ENCODE results near the gene LARGE2. TPM values are rescaled to one million over a fixed set of nuclear protein-coding genes. Genes with fewer than 3 reads are reported as not detected.
A peak's percentile ranks its signal among the peaks of the same experiment; 100 is the strongest.
"Not testable (repeated sequence)": the region's sequence is repeated elsewhere in the genome, so short reads cannot be mapped to it uniquely, and the experiment has no call there.

The LARGE2 gene
- polyA plus RNA-seq, 3 donors from 2014 or later, result 0.96 TPM; not detected in 2

GRCh38 chr11:45900916-45901617 lies 21.4 kb upstream of the LARGE2 start:
- peak overlapping the region; percentile 48 to 75 (median 72) for H3K4me3 Mint-ChIP-seq
- H3K27ac Mint-ChIP-seq, result peak overlapping the region in 2 of 6 donors; percentile 32 to 35
- peaks cover 2 to 11% of the 10 kb centered on the region in 2 donors for H3K4me1 Mint-ChIP-seq
- DNase-seq, result no peak
- H3K27me3 Mint-ChIP-seq (ENCODE audit: low read depth in 3 of 3), result peaks cover 6 to 14% (median 13%) of the 10 kb centered on the region in 3 donors
- no peaks in the 10 kb centered on the region for H3K9me3 Mint-ChIP-seq
- H3K36me3 Mint-ChIP-seq, result no peaks in the 10 kb centered on the region

GRCh38 chr11:45901626-45902025 lies 20.8 kb upstream of the LARGE2 start:
- Mint-ChIP-seq H3K27ac (no peak overlapping the region), H3K36me3 (no peaks in the 10 kb centered on the region)
- no peak for DNase-seq

GRCh38 chr11:45902452-45903380 lies 19.7 kb upstream of the LARGE2 start:
- Mint-ChIP-seq H3K9me3 (no peaks in the 10 kb centered on the region), H3K36me3 (no peaks in the 10 kb centered on the region), H3K27ac (no peak overlapping the region), H3K4me3 (no peak overlapping the region), H3K4me1 (peaks cover 13 to 19% of the 10 kb centered on the region in 2 donors), H3K27me3 (ENCODE audit: low read depth in 3 of 3) (peaks cover 4 to 14% (median 12%) of the 10 kb centered on the region in 3 donors)
- no peak for DNase-seq

More at GRCh38 chr11:45901626-45902025, 20.8 kb upstream of the LARGE2 start:
- peaks cover 7 to 17% of the 10 kb centered on the region in 2 donors for H3K4me1 Mint-ChIP-seq
- H3K4me3 Mint-ChIP-seq, result peak overlapping the region in 4 of 5 donors; percentile 9 to 47 (median 20)
- peaks cover 6 to 15% (median 14%) of the 10 kb centered on the region in 3 donors for H3K27me3 Mint-ChIP-seq (ENCODE audit: low read depth in 3 of 3)
- H3K9me3 Mint-ChIP-seq, result no peaks in the 10 kb centered on the region

GRCh38 chr11:45904309-45904915 lies 18.0 kb upstream of the LARGE2 start:
- H3K27ac Mint-ChIP-seq, result peak overlapping the region in 2 of 6 donors; percentile 9 to 14
- peaks cover 13 to 16% of the 10 kb centered on the region in 2 donors for H3K4me1 Mint-ChIP-seq
- no peaks in the 10 kb centered on the region for H3K9me3 Mint-ChIP-seq
- H3K4me3 Mint-ChIP-seq, result no peak overlapping the region
- peaks cover 7 to 14% (median 7%) of the 10 kb centered on the region in 3 donors for H3K27me3 Mint-ChIP-seq (ENCODE audit: low read depth in 3 of 3)
- no peaks in the 10 kb centered on the region for H3K36me3 Mint-ChIP-seq
- no peak for DNase-seq

- Mint-ChIP-seq H3K9me3 (no peaks in the 10 kb centered on the region), H3K4me3 (no peak overlapping the region), H3K27me3 (ENCODE audit: low read depth in 3 of 3) (peaks cover 7 to 14% (median 7%) of the 10 kb centered on the region in 3 donors), H3K4me1 (peaks cover 13 to 16% of the 10 kb centered on the region in 2 donors), H3K27ac (no peak overlapping the region), H3K36me3 (no peaks in the 10 kb centered on the region)
- DNase-seq, result no peak
Observed at GRCh38 chr11:45905095-45905494, 17.4 kb upstream of the LARGE2 start.

GRCh38 chr11:45905576-45905975 lies 16.9 kb upstream of the LARGE2 start:
- H3K4me1 Mint-ChIP-seq, result peaks cover 13 to 15% of the 10 kb centered on the region in 2 donors
- not testable (repeated sequence) for DNase-seq, H3K27ac Mint-ChIP-seq, H3K36me3 Mint-ChIP-seq, H3K9me3 Mint-ChIP-seq, H3K4me3 Mint-ChIP-seq
- H3K27me3 Mint-ChIP-seq (ENCODE audit: low read depth in 3 of 3), result peaks cover 5 to 13% (median 7%) of the 10 kb centered on the region in 3 donors

- H3K36me3 Mint-ChIP-seq, result peaks cover 0 to 5% (median 0%) of the 10 kb centered on the region in 3 donors
- H3K4me1 Mint-ChIP-seq, result peaks cover 13 to 15% of the 10 kb centered on the region in 2 donors
- H3K27ac Mint-ChIP-seq, result peak overlapping the region in 5 of 6 donors; percentile 37 to 76 (median 50)
- no peak overlapping the region for H3K4me3 Mint-ChIP-seq
- DNase-seq, result peak in 2 of 3 donors; percentile 33 to 41
- H3K9me3 Mint-ChIP-seq, result no peaks in the 10 kb centered on the region
- H3K27me3 Mint-ChIP-seq (ENCODE audit: low read depth in 3 of 3), result peaks cover 4 to 8% (median 7%) of the 10 kb centered on the region in 3 donors
Observed at GRCh38 chr11:45906096-45906682, 16.3 kb upstream of the LARGE2 start.

GRCh38 chr11:45906965-45907611 lies 15.4 kb upstream of the LARGE2 start, which contains the start of gene FREY1:
FREY1 (minus strand) TSS chr11:45907271; CDS start chr11:45907245, 26 bp downstream.
- Mint-ChIP-seq H3K27me3 (ENCODE audit: low read depth in 3 of 3) (peaks cover 2 to 7% (median 4%) of the 10 kb centered on the region in 3 donors), H3K9me3 (no peaks in the 10 kb centered on the region), H3K27ac (peak within 1 kb of the TSS in 5 of 6 donors; percentile 37 to 76 (median 50)), H3K4me1 (peaks cover 13 to 15% of the 10 kb centered on the region in 2 donors), H3K36me3 (peaks cover 0 to 9% (median 0%) of the 10 kb centered on the region in 3 donors), H3K4me3 (no peak within 1 kb of the TSS)
- no peak for DNase-seq

- DNase-seq, result no peak
- H3K4me1 Mint-ChIP-seq, result peaks cover 13 to 15% of the 10 kb centered on the region in 2 donors
- H3K27me3 Mint-ChIP-seq (ENCODE audit: low read depth in 3 of 3), result peaks cover 2 to 4% (median 4%) of the 10 kb centered on the region in 3 donors
- H3K27ac Mint-ChIP-seq, result no peak overlapping the region
- peaks cover 0 to 9% (median 0%) of the 10 kb centered on the region in 3 donors for H3K36me3 Mint-ChIP-seq
- H3K9me3 Mint-ChIP-seq, result no peaks in the 10 kb centered on the region
- no peak overlapping the region for H3K4me3 Mint-ChIP-seq
Observed at GRCh38 chr11:45907911-45908370, 14.5 kb upstream of the LARGE2 start.

GRCh38 chr11:45909594-45910475 lies 12.6 kb upstream of the LARGE2 start:
- H3K36me3 Mint-ChIP-seq, result peaks cover 0 to 9% (median 0%) of the 10 kb centered on the region in 3 donors
- DNase-seq, result no peak

GRCh38 chr11:45910623-45911022 lies 11.8 kb upstream of the LARGE2 start:
- Mint-ChIP-seq H3K4me3 (no peak overlapping the region), H3K27me3 (ENCODE audit: low read depth in 3 of 3) (peaks cover 2 to 3% (median 3%) of the 10 kb centered on the region in 3 donors), H3K27ac (no peak overlapping the region), H3K9me3 (no peaks in the 10 kb centered on the region), H3K4me1 (peaks cover 11 to 21% of the 10 kb centered on the region in 2 donors), H3K36me3 (peaks cover 0 to 9% (median 0%) of the 10 kb centered on the region in 3 donors)
- no peak for DNase-seq

More at GRCh38 chr11:45909594-45910475, 12.6 kb upstream of the LARGE2 start:
- Mint-ChIP-seq H3K9me3 (no peaks in the 10 kb centered on the region), H3K4me3 (no peak overlapping the region), H3K27ac (no peak overlapping the region), H3K4me1 (peaks cover 13 to 14% of the 10 kb centered on the region in 2 donors), H3K27me3 (ENCODE audit: low read depth in 3 of 3) (peaks cover 2 to 3% (median 2%) of the 10 kb centered on the region in 3 donors)

- Mint-ChIP-seq H3K27me3 (ENCODE audit: low read depth in 3 of 3) (peaks cover 4 to 8% (median 4%) of the 10 kb centered on the region in 3 donors), H3K9me3 (no peaks in the 10 kb centered on the region), H3K27ac (no peak overlapping the region), H3K4me3 (no peak overlapping the region), H3K4me1 (peaks cover 26 to 35% of the 10 kb centered on the region in 2 donors), H3K36me3 (peaks cover 0 to 9% (median 0%) of the 10 kb centered on the region in 3 donors)
- DNase-seq, result no peak
Observed at GRCh38 chr11:45913514-45913913, 8.9 kb upstream of the LARGE2 start.
